WTC11 (cell line): Measurements from ENCODE around the gene H6PD. TPM values are rescaled to one million over a fixed set of nuclear protein-coding genes. Genes with fewer than 3 reads are reported as not detected.

ENCODE experiments used
- ATAC-seq: fragments of 200-7000 bp; cut with Tn5 transposase; 2 replicates; pipeline ENCODE4 v1.10.0; 2021; ENCODE audit warnings: mild to moderate bottlenecking, moderate library complexity
- CTCF ChIA-PET: fragments of 300-600 bp; sonication (Branson Sonifier 250); formaldehyde crosslinking; loops from one replicate; lab custom pipeline; 2021; ENCODE audit warnings: antibody characterized with exemption; lab: Charles Lee
- POLR2A ChIA-PET: fragments of 350-600 bp; sonication (Branson Sonifier 250); formaldehyde crosslinking; loops from one replicate; lab custom pipeline; 2021; ENCODE audit warnings: antibody characterized with exemption; lab: Charles Lee
- DNase-seq: peaks from one replicate; pipeline ENCODE4 v3.0.0; 2021; ENCODE audit warnings: low spot score
- H3K27ac Mint-ChIP-seq: 2 replicates; pipeline ENCODE4 v1.8.0; 2021; ENCODE audit warnings: mixed read lengths
- H3K27me3 Mint-ChIP-seq: 2 replicates; pipeline ENCODE4 v1.8.0; 2021; ENCODE audit warnings: low read depth, mild to moderate bottlenecking, moderate library complexity, mixed read lengths
- H3K36me3 Mint-ChIP-seq: 2 replicates; pipeline ENCODE4 v1.8.0; 2021; ENCODE audit warnings: mixed read lengths
- H3K4me1 Mint-ChIP-seq: 2 replicates; pipeline ENCODE4 v1.8.0; 2022; ENCODE audit warnings: mixed read lengths
- H3K4me3 Mint-ChIP-seq: 2 replicates; pipeline ENCODE4 v1.8.0; 2021; ENCODE audit warnings: mild to moderate bottlenecking, moderate library complexity, mixed read lengths
- H3K9me3 Mint-ChIP-seq: 2 replicates; pipeline ENCODE4 v1.8.0; 2021; ENCODE audit warnings: mixed read lengths
- ATF1 ChIP-seq: sonication (generic); formaldehyde crosslinking; IDR thresholded peaks from 2 replicates; pipeline ENCODE4 v1.8.1; 2023; ENCODE audit warnings: mild to moderate bottlenecking, moderate library complexity, missing genetic modification reagents
- FOXJ3 ChIP-seq: sonication (generic); formaldehyde crosslinking; IDR thresholded peaks from 2 replicates; pipeline ENCODE4 v1.9.0; 2021; ENCODE audit warnings: missing genetic modification reagents, mild to moderate bottlenecking, borderline replicate concordance
- GABPB1 ChIP-seq: sonication (generic); formaldehyde crosslinking; IDR thresholded peaks from 2 replicates; pipeline ENCODE4 v1.8.1; 2023; ENCODE audit warnings: mild to moderate bottlenecking, missing genetic modification reagents
- ZNF121 ChIP-seq: sonication (generic); formaldehyde crosslinking; IDR thresholded peaks from 2 replicates; pipeline ENCODE4 v1.8.0; 2023; ENCODE audit warnings: missing genetic modification reagents
- ZNF138 ChIP-seq: sonication (generic); formaldehyde crosslinking; conservative IDR thresholded peaks from 2 replicates; pipeline ENCODE4 v1.8.1; 2022; ENCODE audit warnings: mild to moderate bottlenecking, moderate library complexity, missing genetic modification reagents
- ZNF232 ChIP-seq: sonication (generic); formaldehyde crosslinking; IDR thresholded peaks from 2 replicates; pipeline ENCODE4 v1.8.0; 2022; ENCODE audit warnings: mild to moderate bottlenecking, missing genetic modification reagents
- ZNF263 ChIP-seq: sonication (generic); formaldehyde crosslinking; IDR thresholded peaks from 2 replicates; pipeline ENCODE4 v1.8.1; 2022; ENCODE audit warnings: low read depth, mild to moderate bottlenecking, moderate library complexity, missing genetic modification reagents
- ZNF416 ChIP-seq: fragments of 250-450 bp; sonication (Bioruptor Pico); IDR thresholded peaks from 2 replicates; pipeline ENCODE4 v1.9.0; 2021; ENCODE audit warnings: mild to moderate bottlenecking, inconsistent platforms
- total RNA-seq: library from RNA; stranded (reverse); gene quantifications from 3 replicates; pipeline ENCODE4 v1.2.3, GENCODE V29; 2021
- TF ChIP-seq, protein P1 (sequence below): sonication (generic); formaldehyde crosslinking; IDR thresholded peaks from 2 replicates; pipeline ENCODE4 v1.8.1; 2023; ENCODE audit warnings: mild to moderate bottlenecking, missing genetic modification reagents
- TF ChIP-seq, protein P2 (sequence below): fragments of 250-450 bp; sonication (Bioruptor Pico); IDR thresholded peaks from 2 replicates; pipeline ENCODE4 v1.9.0; 2021; ENCODE audit warnings: mild to moderate bottlenecking, borderline replicate concordance
- TF ChIP-seq, protein P3 (sequence below): fragments of 200-600 bp; IDR thresholded peaks from 2 replicates; pipeline ENCODE4 v1.8.0; 2022; ENCODE audit warnings: antibody characterized with exemption
- TF ChIP-seq, protein P4 (sequence below): fragments of 250-450 bp; sonication (Bioruptor Pico); IDR thresholded peaks from 2 replicates; pipeline ENCODE4 v1.9.0; 2021; ENCODE audit warnings: moderate library complexity, mild to moderate bottlenecking, inconsistent platforms, borderline replicate concordance
- TF ChIP-seq, protein P5 (sequence below): sonication (generic); formaldehyde crosslinking; IDR thresholded peaks from 2 replicates; pipeline ENCODE4 v1.8.0; 2022; ENCODE audit warnings: mild to moderate bottlenecking, missing genetic modification reagents
- TF ChIP-seq, protein P6 (sequence below): sonication (generic); formaldehyde crosslinking; IDR thresholded peaks from 2 replicates; pipeline ENCODE4 v1.8.0; 2023; ENCODE audit warnings: mild to moderate bottlenecking, missing genetic modification reagents
- TF ChIP-seq, protein P7 (sequence below): sonication (generic); formaldehyde crosslinking; IDR thresholded peaks from 2 replicates; pipeline ENCODE4 v1.8.1; 2022; ENCODE audit warnings: mild to moderate bottlenecking, missing genetic modification reagents, moderate library complexity, borderline replicate concordance

H6PD gene
- total RNA-seq, 1 experiment from 2014 or later, result 7.4 TPM

DNA sequence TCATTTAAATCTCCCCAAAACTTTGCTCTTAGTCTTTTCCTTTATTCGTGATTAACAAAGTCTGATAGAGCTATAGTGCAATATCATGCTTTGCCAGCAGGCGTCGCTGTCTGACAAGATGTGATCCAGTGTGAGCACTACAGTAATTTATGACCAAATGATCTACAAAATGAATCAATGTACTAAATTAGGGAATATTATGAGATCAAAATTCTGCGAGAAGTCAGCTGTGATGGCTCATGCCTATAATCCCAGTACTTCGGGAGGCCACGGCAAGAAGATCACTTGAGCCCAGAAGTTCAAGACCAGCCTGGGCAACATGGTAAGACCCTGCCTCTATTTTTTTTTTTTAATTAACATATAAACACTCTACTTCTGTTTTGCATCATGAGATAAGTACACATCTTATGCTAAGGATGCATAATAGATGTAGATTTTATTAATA lies 54.5 kb downstream of the H6PD start:
- no peak overlapping the region for H3K27ac Mint-ChIP-seq
- no peak overlapping the region for H3K4me3 Mint-ChIP-seq
- POLR2A ChIA-PET, result interaction anchor here (0.6 kb wide), 2 partner anchors 169 to 202 kb away, joined by 3 to 7 read pairs; no protein-coding TSS in a partner anchor

DNA sequence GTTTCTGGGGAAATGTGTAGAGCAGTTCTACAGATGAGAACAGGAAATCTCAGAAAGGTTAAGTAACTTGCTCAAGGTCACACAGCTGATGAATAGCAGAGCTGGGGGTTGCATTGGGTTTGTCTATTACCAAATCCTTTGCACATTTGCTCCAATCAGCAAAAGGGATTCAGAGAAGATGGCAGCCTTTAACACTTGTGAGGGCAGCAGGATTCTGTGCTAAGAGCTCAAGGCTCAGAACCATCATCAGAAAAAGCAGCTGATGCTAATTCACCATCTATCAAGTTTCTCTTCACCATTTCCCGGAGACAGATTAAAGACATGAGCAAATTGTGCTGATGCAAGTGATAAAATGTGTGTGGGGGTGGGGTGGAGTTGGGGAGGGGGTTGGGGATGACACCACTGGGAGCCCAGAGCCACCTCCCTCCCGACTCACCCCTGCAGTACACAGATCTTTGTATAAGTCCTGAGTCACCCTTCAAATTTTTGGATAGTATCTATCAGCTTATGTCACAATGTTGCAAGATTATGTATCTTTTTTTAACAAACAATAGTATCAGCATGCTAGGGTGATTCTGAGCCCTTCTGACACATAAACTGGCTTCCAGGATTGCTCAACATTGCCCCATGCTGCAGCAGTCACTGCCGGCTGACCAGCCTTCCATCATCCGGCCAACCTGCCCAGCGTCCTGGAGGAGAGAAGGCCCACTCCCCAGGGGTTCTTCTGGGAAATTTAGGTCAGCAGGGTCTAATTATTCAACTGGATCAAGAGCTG lies 55.3 kb downstream of the H6PD start:
- CTCF ChIA-PET, result interaction anchor here (0.6 to 5.9 kb wide), 35 partner anchors 10 to 1577 kb away, joined by 3 to 120 read pairs (median 4); no protein-coding TSS in a partner anchor
- Mint-ChIP-seq H3K27ac (no peak overlapping the region), H3K27me3 (peaks cover 8% of the 10 kb centered on the region), H3K4me3 (no peak overlapping the region)
- DNase-seq, result no peak
- peak; percentile 59; the same call in 1 of the 2 replicates for TF ChIP-seq GABPB1 (CRISPR knock-in tag)
- no peak for TF ChIP-seq ZNF416 (CRISPR knock-in tag)
- TF ChIP-seq, all 79 proteins: peak for 1
- Mint-ChIP-seq H3K36me3 (peaks cover 4% of the 10 kb centered on the region; the same call in 1 of the 2 replicates), H3K4me1 (no peaks in the 10 kb centered on the region), H3K9me3 (peaks cover 16% of the 10 kb centered on the region)
- ATAC-seq, result no peak
- POLR2A ChIA-PET, result interaction anchor here (0.6 kb wide), 1 partner anchor 171 kb away, joined by 6 read pairs; no protein-coding TSS in a partner anchor

More for the DNA sequence above, 54.5 kb downstream of the H6PD start:
- Mint-ChIP-seq H3K36me3 (peaks cover 4% of the 10 kb centered on the region; the same call in 1 of the 2 replicates), H3K9me3 (peaks cover 22% of the 10 kb centered on the region), H3K27me3 (peaks cover 8% of the 10 kb centered on the region), H3K4me1 (no peaks in the 10 kb centered on the region)
- TF ChIP-seq, protein P1, sequence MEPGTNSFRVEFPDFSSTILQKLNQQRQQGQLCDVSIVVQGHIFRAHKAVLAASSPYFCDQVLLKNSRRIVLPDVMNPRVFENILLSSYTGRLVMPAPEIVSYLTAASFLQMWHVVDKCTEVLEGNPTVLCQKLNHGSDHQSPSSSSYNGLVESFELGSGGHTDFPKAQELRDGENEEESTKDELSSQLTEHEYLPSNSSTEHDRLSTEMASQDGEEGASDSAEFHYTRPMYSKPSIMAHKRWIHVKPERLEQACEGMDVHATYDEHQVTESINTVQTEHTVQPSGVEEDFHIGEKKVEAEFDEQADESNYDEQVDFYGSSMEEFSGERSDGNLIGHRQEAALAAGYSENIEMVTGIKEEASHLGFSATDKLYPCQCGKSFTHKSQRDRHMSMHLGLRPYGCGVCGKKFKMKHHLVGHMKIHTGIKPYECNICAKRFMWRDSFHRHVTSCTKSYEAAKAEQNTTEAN (CRISPR knock-in tag), result no peak
- no peak for TF ChIP-seq ZNF121 (CRISPR knock-in tag)
- no peak for TF ChIP-seq ZNF263 (CRISPR knock-in tag)
- TF ChIP-seq, protein P2, sequence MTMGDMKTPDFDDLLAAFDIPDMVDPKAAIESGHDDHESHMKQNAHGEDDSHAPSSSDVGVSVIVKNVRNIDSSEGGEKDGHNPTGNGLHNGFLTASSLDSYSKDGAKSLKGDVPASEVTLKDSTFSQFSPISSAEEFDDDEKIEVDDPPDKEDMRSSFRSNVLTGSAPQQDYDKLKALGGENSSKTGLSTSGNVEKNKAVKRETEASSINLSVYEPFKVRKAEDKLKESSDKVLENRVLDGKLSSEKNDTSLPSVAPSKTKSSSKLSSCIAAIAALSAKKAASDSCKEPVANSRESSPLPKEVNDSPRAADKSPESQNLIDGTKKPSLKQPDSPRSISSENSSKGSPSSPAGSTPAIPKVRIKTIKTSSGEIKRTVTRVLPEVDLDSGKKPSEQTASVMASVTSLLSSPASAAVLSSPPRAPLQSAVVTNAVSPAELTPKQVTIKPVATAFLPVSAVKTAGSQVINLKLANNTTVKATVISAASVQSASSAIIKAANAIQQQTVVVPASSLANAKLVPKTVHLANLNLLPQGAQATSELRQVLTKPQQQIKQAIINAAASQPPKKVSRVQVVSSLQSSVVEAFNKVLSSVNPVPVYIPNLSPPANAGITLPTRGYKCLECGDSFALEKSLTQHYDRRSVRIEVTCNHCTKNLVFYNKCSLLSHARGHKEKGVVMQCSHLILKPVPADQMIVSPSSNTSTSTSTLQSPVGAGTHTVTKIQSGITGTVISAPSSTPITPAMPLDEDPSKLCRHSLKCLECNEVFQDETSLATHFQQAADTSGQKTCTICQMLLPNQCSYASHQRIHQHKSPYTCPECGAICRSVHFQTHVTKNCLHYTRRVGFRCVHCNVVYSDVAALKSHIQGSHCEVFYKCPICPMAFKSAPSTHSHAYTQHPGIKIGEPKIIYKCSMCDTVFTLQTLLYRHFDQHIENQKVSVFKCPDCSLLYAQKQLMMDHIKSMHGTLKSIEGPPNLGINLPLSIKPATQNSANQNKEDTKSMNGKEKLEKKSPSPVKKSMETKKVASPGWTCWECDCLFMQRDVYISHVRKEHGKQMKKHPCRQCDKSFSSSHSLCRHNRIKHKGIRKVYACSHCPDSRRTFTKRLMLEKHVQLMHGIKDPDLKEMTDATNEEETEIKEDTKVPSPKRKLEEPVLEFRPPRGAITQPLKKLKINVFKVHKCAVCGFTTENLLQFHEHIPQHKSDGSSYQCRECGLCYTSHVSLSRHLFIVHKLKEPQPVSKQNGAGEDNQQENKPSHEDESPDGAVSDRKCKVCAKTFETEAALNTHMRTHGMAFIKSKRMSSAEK (CRISPR knock-in tag), result no peak
- TF ChIP-seq, protein P3, sequence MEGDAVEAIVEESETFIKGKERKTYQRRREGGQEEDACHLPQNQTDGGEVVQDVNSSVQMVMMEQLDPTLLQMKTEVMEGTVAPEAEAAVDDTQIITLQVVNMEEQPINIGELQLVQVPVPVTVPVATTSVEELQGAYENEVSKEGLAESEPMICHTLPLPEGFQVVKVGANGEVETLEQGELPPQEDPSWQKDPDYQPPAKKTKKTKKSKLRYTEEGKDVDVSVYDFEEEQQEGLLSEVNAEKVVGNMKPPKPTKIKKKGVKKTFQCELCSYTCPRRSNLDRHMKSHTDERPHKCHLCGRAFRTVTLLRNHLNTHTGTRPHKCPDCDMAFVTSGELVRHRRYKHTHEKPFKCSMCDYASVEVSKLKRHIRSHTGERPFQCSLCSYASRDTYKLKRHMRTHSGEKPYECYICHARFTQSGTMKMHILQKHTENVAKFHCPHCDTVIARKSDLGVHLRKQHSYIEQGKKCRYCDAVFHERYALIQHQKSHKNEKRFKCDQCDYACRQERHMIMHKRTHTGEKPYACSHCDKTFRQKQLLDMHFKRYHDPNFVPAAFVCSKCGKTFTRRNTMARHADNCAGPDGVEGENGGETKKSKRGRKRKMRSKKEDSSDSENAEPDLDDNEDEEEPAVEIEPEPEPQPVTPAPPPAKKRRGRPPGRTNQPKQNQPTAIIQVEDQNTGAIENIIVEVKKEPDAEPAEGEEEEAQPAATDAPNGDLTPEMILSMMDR, result peak; percentile 99
- TF ChIP-seq FOXJ3 (CRISPR knock-in tag), result no peak
- TF ChIP-seq, protein P4, sequence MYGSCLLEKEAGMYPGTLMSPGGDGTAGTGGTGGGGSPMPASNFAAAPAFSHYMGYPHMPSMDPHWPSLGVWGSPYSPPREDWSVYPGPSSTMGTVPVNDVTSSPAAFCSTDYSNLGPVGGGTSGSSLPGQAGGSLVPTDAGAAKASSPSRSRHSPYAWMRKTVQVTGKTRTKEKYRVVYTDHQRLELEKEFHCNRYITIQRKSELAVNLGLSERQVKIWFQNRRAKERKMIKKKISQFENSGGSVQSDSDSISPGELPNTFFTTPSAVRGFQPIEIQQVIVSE (CRISPR knock-in tag), result no peak
- ATAC-seq (no peak), DNase-seq (peak; percentile 84)
- CTCF ChIA-PET, result interaction anchor here (0.6 to 5.9 kb wide), 44 partner anchors 9 to 886 kb away, joined by 3 to 120 read pairs (median 4); no protein-coding TSS in a partner anchor

DNA sequence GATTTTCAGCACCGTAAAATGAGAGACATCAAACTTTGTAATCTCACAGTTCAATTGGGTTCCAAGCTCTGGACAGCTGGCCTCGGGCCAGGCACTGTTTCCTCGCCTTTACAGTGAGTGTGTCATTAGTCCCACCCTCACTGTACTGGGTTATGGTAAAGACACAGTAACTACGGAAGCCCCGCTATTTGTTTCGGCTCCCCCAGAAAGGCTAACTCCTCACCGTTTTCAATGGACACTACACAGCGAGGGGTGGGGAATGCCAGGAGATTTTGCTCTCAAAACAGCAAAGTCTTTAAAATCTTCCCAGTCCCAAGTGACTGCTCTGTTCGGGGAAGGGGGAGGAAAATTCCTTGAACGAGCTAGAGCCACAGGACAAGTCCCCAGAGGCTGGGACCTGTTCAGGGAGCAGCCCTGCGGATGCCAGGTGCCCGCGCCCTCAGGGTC lies 57.4 kb downstream of the H6PD start:
- Mint-ChIP-seq H3K36me3 (peaks cover 4% of the 10 kb centered on the region; the same call in 1 of the 2 replicates), H3K4me3 (peak overlapping the region; percentile 70), H3K27me3 (peaks cover 8% of the 10 kb centered on the region), H3K9me3 (peaks cover 10% of the 10 kb centered on the region), H3K4me1 (peaks cover 12% of the 10 kb centered on the region), H3K27ac (no peak overlapping the region)
- CTCF ChIA-PET, result interaction anchor here (0.5 to 5.9 kb wide), 9 partner anchors 10 to 945 kb away, joined by 3 to 120 read pairs (median 5); no protein-coding TSS in a partner anchor
- POLR2A ChIA-PET, result interaction anchor here (0.6 kb wide), 1 partner anchor 204 kb away, joined by 3 read pairs; no protein-coding TSS in a partner anchor
- ATAC-seq, result peak; percentile 22
- DNase-seq, result no peak
- TF ChIP-seq, protein P5, sequence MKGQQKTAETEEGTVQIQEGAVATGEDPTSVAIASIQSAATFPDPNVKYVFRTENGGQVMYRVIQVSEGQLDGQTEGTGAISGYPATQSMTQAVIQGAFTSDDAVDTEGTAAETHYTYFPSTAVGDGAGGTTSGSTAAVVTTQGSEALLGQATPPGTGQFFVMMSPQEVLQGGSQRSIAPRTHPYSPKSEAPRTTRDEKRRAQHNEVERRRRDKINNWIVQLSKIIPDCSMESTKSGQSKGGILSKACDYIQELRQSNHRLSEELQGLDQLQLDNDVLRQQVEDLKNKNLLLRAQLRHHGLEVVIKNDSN, result no peak
- TF ChIP-seq, protein P6, sequence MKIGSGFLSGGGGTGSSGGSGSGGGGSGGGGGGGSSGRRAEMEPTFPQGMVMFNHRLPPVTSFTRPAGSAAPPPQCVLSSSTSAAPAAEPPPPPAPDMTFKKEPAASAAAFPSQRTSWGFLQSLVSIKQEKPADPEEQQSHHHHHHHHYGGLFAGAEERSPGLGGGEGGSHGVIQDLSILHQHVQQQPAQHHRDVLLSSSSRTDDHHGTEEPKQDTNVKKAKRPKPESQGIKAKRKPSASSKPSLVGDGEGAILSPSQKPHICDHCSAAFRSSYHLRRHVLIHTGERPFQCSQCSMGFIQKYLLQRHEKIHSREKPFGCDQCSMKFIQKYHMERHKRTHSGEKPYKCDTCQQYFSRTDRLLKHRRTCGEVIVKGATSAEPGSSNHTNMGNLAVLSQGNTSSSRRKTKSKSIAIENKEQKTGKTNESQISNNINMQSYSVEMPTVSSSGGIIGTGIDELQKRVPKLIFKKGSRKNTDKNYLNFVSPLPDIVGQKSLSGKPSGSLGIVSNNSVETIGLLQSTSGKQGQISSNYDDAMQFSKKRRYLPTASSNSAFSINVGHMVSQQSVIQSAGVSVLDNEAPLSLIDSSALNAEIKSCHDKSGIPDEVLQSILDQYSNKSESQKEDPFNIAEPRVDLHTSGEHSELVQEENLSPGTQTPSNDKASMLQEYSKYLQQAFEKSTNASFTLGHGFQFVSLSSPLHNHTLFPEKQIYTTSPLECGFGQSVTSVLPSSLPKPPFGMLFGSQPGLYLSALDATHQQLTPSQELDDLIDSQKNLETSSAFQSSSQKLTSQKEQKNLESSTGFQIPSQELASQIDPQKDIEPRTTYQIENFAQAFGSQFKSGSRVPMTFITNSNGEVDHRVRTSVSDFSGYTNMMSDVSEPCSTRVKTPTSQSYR (CRISPR knock-in tag), result no peak
- TF ChIP-seq, protein P7, sequence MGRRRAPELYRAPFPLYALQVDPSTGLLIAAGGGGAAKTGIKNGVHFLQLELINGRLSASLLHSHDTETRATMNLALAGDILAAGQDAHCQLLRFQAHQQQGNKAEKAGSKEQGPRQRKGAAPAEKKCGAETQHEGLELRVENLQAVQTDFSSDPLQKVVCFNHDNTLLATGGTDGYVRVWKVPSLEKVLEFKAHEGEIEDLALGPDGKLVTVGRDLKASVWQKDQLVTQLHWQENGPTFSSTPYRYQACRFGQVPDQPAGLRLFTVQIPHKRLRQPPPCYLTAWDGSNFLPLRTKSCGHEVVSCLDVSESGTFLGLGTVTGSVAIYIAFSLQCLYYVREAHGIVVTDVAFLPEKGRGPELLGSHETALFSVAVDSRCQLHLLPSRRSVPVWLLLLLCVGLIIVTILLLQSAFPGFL (CRISPR knock-in tag), result no peak
- TF ChIP-seq ZNF138 (no peak), ZNF232 (CRISPR knock-in tag) (no peak), ATF1 (CRISPR knock-in tag) (no peak)
